ENCODE results near the gene RHCG.

RHCG gene

DNA sequence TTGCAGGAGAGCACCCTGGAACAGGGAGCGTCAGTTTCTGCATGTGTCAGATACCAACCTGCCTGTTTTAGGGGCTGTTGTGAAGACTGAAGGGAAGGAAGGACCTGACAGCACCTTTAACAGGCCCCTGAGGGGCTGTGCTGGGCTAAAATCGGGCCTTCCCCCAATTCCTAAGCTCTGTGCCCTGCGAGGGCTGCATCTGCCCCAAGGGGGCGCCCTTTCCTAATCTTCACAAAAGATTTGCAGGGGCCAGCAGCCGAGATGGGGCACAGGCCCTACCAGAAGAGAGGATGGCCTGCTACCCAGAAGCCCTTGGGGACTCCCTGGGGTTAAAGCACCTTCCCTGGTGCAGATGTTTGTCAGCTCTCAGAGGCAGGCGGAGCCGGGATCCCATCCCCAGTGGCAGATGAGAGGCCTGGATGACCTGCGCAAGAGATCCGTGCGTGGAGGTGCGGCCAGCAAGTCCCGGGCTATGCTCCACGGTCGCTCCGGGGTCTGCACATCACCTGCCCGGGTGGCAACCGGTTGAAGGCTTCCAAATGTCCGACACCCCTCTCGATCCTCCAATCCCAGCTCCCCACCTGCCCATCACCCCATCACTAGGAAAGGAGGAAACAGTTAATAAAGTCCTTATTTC, 53.6 kb downstream of the RHCG start:
- peak; percentile 15 for DNase-seq

- DNase-seq, result no peak
These were observed 54.2 kb downstream of the RHCG start for GRCh38 chr15:89442155-89442554.

DNA sequence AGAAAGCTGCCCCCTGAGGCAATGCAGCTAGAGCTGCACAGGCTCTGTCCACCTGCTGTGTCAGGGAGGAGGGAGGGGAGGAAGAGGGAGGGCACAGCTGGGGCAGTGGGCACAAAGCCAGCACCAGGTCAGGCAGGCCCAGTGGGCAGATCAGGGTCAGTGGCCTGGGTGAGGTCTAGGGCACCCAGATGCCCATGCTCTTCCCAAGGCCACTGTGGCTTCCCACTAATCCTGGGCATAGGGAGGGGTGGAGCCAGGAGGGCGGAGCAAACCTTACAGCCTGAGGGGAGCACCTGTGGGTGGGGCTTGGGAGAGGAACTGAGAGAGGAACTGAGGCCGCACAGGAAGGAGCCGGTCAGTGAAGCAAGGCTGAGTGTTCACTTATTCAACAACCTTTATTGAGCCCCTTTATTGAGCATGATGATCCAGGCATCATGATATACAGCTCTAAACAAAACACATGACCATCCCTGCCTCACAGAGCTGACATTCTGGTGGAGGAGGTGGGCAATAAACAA, 55.0 kb downstream of the RHCG start:
- no peak for DNase-seq

DNA sequence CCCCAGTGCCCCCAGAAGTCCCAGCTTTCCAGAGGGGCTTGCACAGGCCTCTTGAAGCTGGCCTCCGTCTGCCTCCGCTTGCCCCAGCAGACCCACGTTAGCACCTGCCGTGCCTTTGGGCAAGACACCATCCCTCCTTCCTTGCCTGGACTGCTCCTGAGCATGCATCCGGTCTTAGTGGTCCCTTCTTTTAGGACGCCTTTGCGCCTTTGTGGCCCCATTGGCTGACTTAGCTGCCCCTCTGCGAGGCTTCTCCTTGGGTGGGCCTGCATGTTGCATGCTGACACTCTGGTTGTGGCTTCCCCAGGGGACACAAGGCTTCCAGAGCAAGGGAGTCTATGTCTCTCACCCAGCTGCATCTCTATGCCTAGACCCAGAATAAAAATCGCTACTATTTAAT, 56.6 kb downstream of the RHCG start:
- DNase-seq, result no peak

- DNase-seq, result no peak
These were observed 59.6 kb downstream of the RHCG start for GRCh38 chr15:89436560-89437311.

GRCh38 chr15:89435362-89435761, 61.0 kb downstream of the RHCG start:
- no peak for DNase-seq

- DNase-seq, result no peak
These were observed 62.7 kb downstream of the RHCG start for GRCh38 chr15:89433686-89434085.

GRCh38 chr15:89430530-89431341, 65.6 kb downstream of the RHCG start:
- DNase-seq, result peak; percentile 68

DNA sequence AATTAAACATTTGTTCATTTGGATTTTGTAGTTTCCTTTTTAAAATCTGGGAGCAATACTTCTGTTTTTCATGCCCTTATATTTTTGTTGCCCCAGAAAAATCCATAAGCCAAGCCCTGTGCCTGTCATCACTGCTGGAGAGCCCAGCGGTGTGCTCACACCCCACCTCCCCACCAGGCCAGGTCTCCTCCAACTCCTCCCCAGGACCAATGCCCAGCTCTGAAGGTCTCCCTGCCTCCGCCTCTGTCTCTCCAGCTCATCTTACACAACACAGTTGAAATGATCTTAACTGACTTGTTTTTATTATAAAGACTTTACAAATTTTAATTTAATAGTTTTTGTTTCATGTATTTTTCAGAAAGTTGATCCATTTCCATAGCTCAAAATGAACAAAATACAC, 66.4 kb downstream of the RHCG start:
- no peak for DNase-seq

DNA sequence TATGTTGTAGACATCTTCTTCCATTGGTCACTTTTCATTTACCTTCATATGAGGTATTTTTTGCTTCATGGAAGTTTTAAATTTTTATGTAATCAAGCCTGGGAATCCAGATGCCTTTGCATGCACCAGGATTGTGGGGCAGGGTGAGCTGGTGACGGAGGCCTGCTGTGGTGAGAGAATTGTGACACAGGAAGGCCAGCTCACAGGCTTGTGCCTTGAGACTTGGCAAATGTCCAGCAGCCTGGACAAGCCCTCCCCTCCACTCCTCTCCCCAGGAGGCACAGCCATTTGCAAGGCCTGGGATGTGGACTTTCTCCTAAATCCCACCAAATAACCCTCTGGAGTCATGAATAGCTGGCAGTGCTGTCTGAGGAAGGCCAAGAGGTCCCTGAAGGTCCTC, 67.4 kb downstream of the RHCG start:
- DNase-seq, result no peak

DNA sequence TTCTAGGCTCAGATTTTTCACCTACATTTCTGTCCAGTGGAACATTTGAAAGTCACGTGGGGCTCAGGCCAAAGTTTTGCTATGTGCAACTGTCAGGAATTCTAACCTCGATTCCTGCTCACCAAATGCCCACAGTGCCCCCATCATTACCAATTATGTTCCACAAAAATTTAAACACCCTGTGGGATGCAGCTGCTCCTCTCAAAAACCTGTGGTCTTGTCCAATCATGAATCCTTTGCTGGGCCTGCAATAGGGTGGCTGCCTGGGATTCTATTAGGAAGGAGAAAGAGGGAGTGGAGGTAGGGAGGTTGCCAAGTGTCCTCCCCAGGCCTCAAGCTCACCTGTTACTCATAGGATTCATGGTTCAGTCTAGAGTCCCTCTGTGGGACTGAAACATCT, 68.1 kb downstream of the RHCG start:
- DNase-seq, result no peak

GRCh38 chr15:89426500-89426899, 69.9 kb downstream of the RHCG start:
- DNase-seq, result no peak

DNA sequence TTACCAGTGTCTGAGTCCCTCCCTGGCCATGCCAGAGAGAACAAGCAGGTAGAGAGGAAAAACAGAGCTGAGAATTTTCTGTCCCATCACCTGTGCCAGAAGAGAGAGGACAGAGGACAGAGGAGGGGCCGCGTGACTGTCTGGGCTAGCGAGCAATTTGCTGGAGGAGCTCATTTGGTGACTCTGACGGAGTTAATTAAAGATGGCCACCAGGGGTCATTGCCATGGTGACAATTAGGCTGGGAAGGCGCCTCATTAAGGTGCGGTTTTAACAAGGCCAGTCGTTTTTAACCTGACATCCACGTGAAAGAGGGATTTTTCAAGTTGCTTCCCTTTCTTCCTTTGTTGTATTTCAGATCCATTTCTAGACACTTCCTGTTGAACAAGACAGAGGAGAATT, 72.4 kb downstream of the RHCG start:
- no peak for DNase-seq
